Adrenal gland (tissue), 5 donors: ENCODE data around the gene ANKS1A.

Source experiments
- POLR2A ChIP-seq, 2 donors: fragments of 450-650 bp; IDR thresholded peaks; one replicate each; pipeline ENCODE4 v1.6.1; 2017; ENCODE audit warnings: antibody characterized with exemption in 2 of 2, mild to moderate bottlenecking in 2 of 2, moderate library complexity in 1 of 2
- TF ChIP-seq, protein P1 (sequence below), 6 experiments: fragments of 450-650 bp in 4 of 6; fragments of 200-600 bp in 2 of 6; sonication (generic) in 1 of 6; IDR thresholded peaks; 1 replicate in 5 of 6; 2 replicates in 1 of 6; pipeline versions ENCODE4 v1.5.1 to v1.8.0; 2016 to 2021; ENCODE audit warnings: antibody characterized with exemption in 6 of 6, mild to moderate bottlenecking in 2 of 6, moderate library complexity in 1 of 6
- donor health status: DM: no; HTN: no; CAD: no.

DNA sequence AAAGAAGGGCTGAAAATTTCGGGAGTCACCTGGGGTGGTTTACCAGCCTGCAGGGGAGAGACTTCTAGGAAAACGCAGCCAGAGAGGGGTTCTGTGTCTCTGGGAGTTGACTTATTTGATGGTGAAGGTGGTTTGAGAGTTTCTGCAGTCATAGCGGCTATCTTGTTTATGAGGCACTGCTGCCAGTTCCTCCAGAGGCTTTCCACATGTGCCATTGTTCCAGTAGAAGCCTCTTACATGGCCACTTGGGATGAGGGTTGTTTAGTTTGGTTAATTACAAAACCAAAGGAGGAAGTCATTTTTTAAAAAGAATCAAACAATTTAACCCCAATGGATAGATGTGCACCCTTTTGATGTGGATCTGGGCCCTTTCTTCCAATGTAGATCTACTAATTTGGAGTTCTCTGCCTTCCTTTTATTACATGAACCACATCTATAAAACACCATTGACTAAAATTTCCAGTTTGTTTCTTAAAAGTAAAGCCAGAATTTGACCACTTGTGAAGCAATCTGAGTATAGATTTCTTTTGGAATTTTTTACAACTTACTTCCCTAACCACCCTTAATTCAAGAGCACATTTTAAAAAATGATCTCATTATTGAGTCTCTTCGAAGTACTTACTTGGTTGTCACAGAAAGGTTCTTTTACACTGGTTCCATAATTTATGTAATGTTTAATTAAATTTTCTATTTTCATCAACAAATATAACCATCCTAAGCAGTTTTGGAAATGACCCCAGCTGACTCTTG lies 154.5 kb downstream of the ANKS1A start:
- TF ChIP-seq, protein P1, sequence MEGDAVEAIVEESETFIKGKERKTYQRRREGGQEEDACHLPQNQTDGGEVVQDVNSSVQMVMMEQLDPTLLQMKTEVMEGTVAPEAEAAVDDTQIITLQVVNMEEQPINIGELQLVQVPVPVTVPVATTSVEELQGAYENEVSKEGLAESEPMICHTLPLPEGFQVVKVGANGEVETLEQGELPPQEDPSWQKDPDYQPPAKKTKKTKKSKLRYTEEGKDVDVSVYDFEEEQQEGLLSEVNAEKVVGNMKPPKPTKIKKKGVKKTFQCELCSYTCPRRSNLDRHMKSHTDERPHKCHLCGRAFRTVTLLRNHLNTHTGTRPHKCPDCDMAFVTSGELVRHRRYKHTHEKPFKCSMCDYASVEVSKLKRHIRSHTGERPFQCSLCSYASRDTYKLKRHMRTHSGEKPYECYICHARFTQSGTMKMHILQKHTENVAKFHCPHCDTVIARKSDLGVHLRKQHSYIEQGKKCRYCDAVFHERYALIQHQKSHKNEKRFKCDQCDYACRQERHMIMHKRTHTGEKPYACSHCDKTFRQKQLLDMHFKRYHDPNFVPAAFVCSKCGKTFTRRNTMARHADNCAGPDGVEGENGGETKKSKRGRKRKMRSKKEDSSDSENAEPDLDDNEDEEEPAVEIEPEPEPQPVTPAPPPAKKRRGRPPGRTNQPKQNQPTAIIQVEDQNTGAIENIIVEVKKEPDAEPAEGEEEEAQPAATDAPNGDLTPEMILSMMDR (IDR thresholded peaks at IDR 0.05), result no peak
- TF ChIP-seq POLR2A (IDR thresholded peaks at IDR 0.05), result no peak
